Activated CD8-positive, alpha-beta T cell treated with anti-CD3 and anti-CD28 coated beads, Interleukin-2, amount 10 ng/mL, durations not matched to agents 7 days and 5 days (primary cell): ENCODE results near the gene CCDC183. TPM values are rescaled to one million over a fixed set of nuclear protein-coding genes. Genes with fewer than 3 reads are reported as not detected.
"Not testable (repeated sequence)": the region's sequence is repeated elsewhere in the genome, so short reads cannot be mapped to it uniquely, and the experiment has no call there.

ENCODE experiments used
- ATAC-seq: fragments of 150-1000 bp; cut with Tn5 transposase; one replicate; pipeline ENCODE4 v1.10.0; 2021; ENCODE audit warnings: moderate library complexity
- CTCF ChIA-PET: fragments of 350-600 bp; sonication (Branson Sonifier 250); formaldehyde crosslinking; loops from one replicate; lab custom pipeline; 2021; ENCODE audit warnings: antibody characterized with exemption; lab: Charles Lee
- POLR2A ChIA-PET: fragments of 350-600 bp; sonication (Branson Sonifier 250); formaldehyde crosslinking; loops from one replicate; lab custom pipeline; 2021; ENCODE audit warnings: antibody characterized with exemption; lab: Charles Lee
- DNase-seq: peaks from one replicate; pipeline ENCODE4 v3.0.0-alpha.2; 2020
- H3K27ac Mint-ChIP-seq: one replicate; pipeline ENCODE4 v1.8.0; 2021; ENCODE audit warnings: mild to moderate bottlenecking, mixed read lengths
- H3K27me3 Mint-ChIP-seq: one replicate; pipeline ENCODE4 v1.8.0; 2021; ENCODE audit warnings: low read depth, mixed read lengths
- H3K36me3 Mint-ChIP-seq: one replicate; pipeline ENCODE4 v1.8.0; 2021; ENCODE audit warnings: low read depth, mixed read lengths
- H3K4me1 Mint-ChIP-seq: one replicate; pipeline ENCODE4 v1.8.0; 2021; ENCODE audit warnings: low read depth, mixed read lengths
- H3K4me3 Mint-ChIP-seq: one replicate; pipeline ENCODE4 v1.8.0; 2021; ENCODE audit warnings: mild to moderate bottlenecking, mixed read lengths
- H3K9me3 Mint-ChIP-seq: one replicate; pipeline ENCODE4 v1.8.0; 2022; ENCODE audit warnings: mixed read lengths; ENCODE audit not compliant: insufficient read depth
- total RNA-seq, 2 experiments: library from RNA; stranded (reverse); gene quantifications; one replicate each; pipeline ENCODE4 v1.2.3, GENCODE V29; 2021

The CCDC183 gene
- total RNA-seq, 2 experiments from 2014 or later = 0.26 to 0.44 TPM

- POLR2A ChIA-PET = no interaction called here
- DNase-seq = peak; percentile 84
- H3K36me3 Mint-ChIP-seq = no peaks in the 10 kb centered on the region
- H3K4me1 Mint-ChIP-seq = peaks cover 36% of the 10 kb centered on the region
- no peak overlapping the region for H3K4me3 Mint-ChIP-seq
- no peak overlapping the region for H3K27ac Mint-ChIP-seq
- H3K9me3 Mint-ChIP-seq = no peaks in the 10 kb centered on the region
- CTCF ChIA-PET = interaction anchor here (0.6 to 3.7 kb wide), 17 partner anchors 10 to 272 kb away, joined by 3 to 35 read pairs (median 3); partner anchors contain the start of genes ABCA2, C8G, FBXW5 and FUT7
- ATAC-seq = no peak
- H3K27me3 Mint-ChIP-seq = peaks cover 11% of the 10 kb centered on the region
Measured at GRCh38 chr9:136787690-136788400, 8.3 kb upstream of the CCDC183 start.

- peaks cover 42% of the 10 kb centered on the region for H3K4me1 Mint-ChIP-seq
- H3K27ac Mint-ChIP-seq, H3K9me3 Mint-ChIP-seq, ATAC-seq, H3K27me3 Mint-ChIP-seq, DNase-seq, POLR2A ChIA-PET, H3K36me3 Mint-ChIP-seq, H3K4me3 Mint-ChIP-seq: not testable (repeated sequence)
- CTCF ChIA-PET = interaction anchor here (0.9 to 3.7 kb wide), 12 partner anchors 11 to 247 kb away, joined by 3 to 35 read pairs (median 4); partner anchors contain the start of genes ABCA2, C8G, FBXW5 and FUT7
Measured at GRCh38 chr9:136788644-136789522, 7.3 kb upstream of the CCDC183 start.

GRCh38 chr9:136789523-136789937 lies 6.6 kb upstream of the CCDC183 start:
- ATAC-seq = no peak
- ChIA-PET CTCF (interaction anchor here (1.1 to 3.7 kb wide), 2 partner anchors 158 to 246 kb away, joined by 3 to 35 read pairs; no protein-coding TSS in a partner anchor), POLR2A (no interaction called here)

GRCh38 chr9:136790640-136791515 lies 5.3 kb upstream of the CCDC183 start, which contains the start of gene TMEM141:
Gene TMEM141 (plus strand): TSS chr9:136791344. CDS start chr9:136791371, 27 bp downstream.
- peak within 1 kb of the TSS; percentile 93 for H3K27ac Mint-ChIP-seq
- peaks cover 45% of the 10 kb centered on the region for H3K4me1 Mint-ChIP-seq
- no peaks in the 10 kb centered on the region for H3K9me3 Mint-ChIP-seq
- CTCF ChIA-PET = interaction anchor here (0.6 to 3.2 kb wide), 13 partner anchors 13 to 437 kb away, joined by 3 to 29 read pairs (median 4); partner anchors contain the start of genes AJM1, FUT7 and RABL6
- DNase-seq (peak; percentile 100), ATAC-seq (peak; percentile 93)
- POLR2A ChIA-PET = interaction anchor here (0.6 to 1.1 kb wide), 2 partner anchors 12 to 205 kb away, joined by 3 to 5 read pairs; partner anchors contain the start of gene CLIC3
- peaks cover 7% of the 10 kb centered on the region for H3K36me3 Mint-ChIP-seq
- H3K4me3 Mint-ChIP-seq = peak within 1 kb of the TSS; percentile 82
- peaks cover 2% of the 10 kb centered on the region for H3K27me3 Mint-ChIP-seq

More at GRCh38 chr9:136789523-136789937, 6.6 kb upstream of the CCDC183 start:
- Mint-ChIP-seq H3K36me3 (peaks cover 7% of the 10 kb centered on the region), H3K27ac (no peak overlapping the region), H3K9me3 (no peaks in the 10 kb centered on the region), H3K4me1 (peaks cover 42% of the 10 kb centered on the region), H3K4me3 (no peak overlapping the region), H3K27me3 (peaks cover 8% of the 10 kb centered on the region)
- DNase-seq = no peak

DNA sequence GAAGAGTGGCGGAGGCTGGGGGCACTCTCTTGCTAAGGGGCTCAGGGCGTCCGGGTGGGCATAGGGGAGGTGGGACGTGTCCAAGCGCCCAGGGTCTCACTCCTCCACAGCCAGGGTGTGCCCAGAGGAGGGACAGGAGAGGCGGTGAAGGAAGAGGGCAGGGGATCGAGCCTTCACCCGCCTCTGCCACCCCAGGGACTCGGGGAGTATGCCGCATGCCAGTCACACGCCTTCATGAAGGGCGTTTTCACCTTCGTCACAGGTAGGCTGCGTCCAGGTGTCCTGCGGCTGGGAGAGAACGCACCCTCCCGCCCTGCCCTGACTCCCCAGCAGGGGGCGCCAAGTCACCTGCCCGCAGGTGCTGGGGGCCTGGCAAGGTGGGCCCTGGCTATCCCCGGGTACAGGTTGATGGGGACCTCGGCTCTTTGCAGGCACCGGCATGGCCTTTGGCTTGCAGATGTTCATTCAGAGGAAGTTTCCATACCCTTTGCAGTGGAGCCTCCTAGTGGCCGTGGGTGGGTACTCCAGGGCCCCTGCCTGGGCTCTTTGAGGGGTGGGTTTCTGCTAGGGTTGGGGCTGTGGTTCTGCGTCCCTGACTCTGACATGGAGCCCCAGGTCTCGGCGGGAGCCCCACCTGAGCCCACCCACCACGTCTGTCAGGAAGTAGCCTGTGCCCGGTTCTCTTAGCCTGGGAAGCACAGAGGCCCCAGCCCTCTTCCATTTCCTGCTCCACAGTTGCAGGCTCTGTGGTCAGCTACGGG lies 4.4 kb upstream of the CCDC183 start:
- POLR2A ChIA-PET = interaction anchor here (1.1 kb wide), 1 partner anchor 11 kb away, joined by 5 read pairs; no protein-coding TSS in a partner anchor
- CTCF ChIA-PET = interaction anchor here (0.8 to 3.2 kb wide), 14 partner anchors 10 to 278 kb away, joined by 3 to 29 read pairs (median 4); partner anchors contain the start of genes AJM1, CLIC3, FUT7 and RABL6
- peaks cover 7% of the 10 kb centered on the region for H3K36me3 Mint-ChIP-seq
- peak; percentile 12 for ATAC-seq
- peak; percentile 74 for DNase-seq
- H3K4me3 Mint-ChIP-seq = peak overlapping the region; percentile 82
- H3K27me3 Mint-ChIP-seq = peaks cover 10% of the 10 kb centered on the region
- H3K27ac Mint-ChIP-seq = peak overlapping the region; percentile 93
- H3K9me3 Mint-ChIP-seq = no peaks in the 10 kb centered on the region
- H3K4me1 Mint-ChIP-seq = peaks cover 51% of the 10 kb centered on the region

DNA sequence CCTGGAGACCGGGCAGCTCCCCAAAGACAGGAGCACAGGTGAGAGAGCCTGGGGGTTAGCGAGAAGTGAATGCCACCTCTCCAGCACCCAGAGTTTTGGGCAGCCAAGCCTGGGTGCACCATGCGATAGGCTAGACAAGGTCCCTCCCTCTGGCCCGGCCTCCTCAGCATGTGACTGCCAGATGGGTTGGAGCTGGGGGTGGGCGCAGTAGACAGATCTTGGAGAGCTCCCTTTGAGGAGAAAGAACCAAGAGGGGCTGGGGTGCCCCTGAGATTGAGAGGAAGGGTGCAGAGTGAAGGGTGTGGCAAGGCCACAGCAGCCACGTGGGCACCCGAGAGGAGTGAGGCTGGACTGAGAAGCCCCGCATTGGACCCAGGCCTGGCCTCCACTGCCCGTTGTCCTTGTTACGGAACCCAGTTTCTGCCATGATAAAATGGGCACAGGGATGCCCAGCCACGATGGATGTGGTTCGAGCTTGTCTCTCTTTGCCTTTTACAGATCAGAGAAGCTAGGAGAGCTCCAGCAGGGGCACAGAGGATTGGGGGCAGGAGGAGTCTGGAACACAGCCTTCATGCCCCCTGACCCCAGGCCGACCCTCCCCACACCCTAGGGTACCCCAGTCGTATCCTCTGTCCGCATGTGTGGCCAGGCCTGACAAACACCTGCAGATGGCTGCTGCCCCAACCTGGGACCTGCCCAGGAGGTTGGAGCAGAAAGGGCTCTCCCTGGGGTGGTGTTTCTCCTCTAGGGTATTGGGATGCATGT lies 3.6 kb upstream of the CCDC183 start:
- ChIA-PET CTCF (interaction anchor here (0.8 to 3.2 kb wide), 13 partner anchors 9 to 277 kb away, joined by 3 to 29 read pairs (median 4); partner anchors contain the start of genes AJM1, CLIC3, RABL6 and SAPCD2), POLR2A (interaction anchor here (1.1 kb wide), 1 partner anchor 10 kb away, joined by 5 read pairs; no protein-coding TSS in a partner anchor)
- no peaks in the 10 kb centered on the region for H3K9me3 Mint-ChIP-seq

DNA sequence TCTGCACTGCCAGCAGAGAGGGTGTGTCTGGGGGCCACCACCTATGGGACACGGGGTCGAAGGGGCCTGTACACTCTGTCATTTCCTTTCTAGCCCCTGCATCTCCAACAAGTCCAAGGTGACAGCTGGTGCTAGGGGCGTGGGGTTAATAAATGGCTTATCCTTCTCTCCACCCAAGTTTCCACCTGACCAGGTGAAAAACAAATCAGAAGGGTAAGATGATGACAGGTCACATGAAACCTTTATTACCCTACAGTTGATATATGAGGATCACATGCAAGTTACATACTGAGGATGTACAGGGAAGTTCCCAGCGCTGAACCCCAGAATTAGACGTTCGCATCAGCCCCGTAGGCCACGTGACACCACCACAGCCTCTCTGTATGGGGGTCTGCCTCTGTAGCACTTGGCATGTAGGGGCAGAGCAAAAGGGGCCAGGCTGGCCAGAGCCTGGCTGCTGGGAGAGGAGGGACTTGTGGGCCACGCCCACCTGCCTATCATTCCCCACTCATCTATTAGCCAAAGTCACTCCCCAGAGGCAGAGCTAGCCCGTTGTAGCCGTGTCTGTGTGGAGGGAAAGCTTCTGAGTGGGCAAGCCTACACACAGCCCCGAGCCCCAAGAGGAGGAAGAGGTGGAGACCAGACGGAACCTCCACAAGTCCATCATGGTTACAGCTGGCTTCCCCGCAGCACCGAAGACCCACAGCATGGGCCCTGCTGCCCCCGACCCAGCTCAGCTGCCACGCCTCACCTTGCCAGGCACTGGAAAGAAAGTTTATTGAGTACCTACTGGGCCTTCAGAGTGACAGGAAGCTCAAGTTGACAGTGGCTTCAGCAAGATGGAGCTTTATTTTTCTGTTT lies 2.8 kb upstream of the CCDC183 start:
- ATAC-seq = no peak
- H3K9me3 Mint-ChIP-seq = no peaks in the 10 kb centered on the region
- peaks cover 11% of the 10 kb centered on the region for H3K27me3 Mint-ChIP-seq
- DNase-seq = no peak
- peak overlapping the region; percentile 28 for H3K4me3 Mint-ChIP-seq
- POLR2A ChIA-PET = no interaction called here
- H3K36me3 Mint-ChIP-seq = peaks cover 7% of the 10 kb centered on the region
- peaks cover 40% of the 10 kb centered on the region for H3K4me1 Mint-ChIP-seq
- peak overlapping the region; percentile 30 for H3K27ac Mint-ChIP-seq
- CTCF ChIA-PET = interaction anchor here (0.8 to 3.2 kb wide), 12 partner anchors 9 to 241 kb away, joined by 3 to 29 read pairs (median 4); partner anchors contain the start of genes AJM1, CLIC3 and RABL6

More for the DNA sequence above, 3.6 kb upstream of the CCDC183 start:
- ATAC-seq = no peak
- no peak for DNase-seq
- Mint-ChIP-seq H3K27me3 (peaks cover 11% of the 10 kb centered on the region), H3K36me3 (peaks cover 7% of the 10 kb centered on the region), H3K4me3 (peak overlapping the region; percentile 82), H3K4me1 (peaks cover 48% of the 10 kb centered on the region), H3K27ac (peak overlapping the region; percentile 93)

DNA sequence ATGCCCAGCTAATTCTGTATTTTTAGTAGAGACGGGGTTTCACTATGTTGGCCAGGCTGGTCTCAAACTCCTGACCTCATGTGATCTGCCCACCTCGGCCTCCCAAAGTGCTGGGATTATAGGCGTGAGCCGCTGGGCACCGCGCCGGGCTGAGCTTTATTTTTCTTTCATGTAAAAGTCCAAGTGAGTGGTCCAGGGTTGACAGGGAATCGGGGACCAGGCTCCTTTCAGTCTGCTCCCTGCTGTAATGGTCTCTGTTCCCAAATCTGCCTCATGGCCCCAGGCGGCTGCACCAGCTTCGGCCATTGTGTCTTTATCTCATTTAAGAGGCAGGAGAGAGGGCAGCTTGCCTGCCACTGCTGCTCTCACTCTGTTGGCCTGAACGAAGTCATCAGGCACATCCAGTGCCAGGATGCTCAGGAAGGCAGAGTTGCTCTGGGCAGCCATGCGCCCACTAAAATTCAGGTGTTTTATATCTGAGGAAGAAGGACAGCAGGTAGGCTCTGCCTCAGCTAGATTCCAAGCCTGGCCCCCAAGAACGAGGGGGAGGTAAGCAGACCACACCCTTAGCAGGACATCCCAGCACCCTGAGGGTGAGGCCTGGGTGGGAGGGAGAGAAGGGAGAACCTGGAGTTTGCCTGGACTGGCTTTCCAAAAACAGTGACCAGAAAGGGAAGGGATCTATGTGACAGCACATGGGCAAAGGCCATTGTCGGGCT lies 1.7 kb upstream of the CCDC183 start:
- peaks cover 11% of the 10 kb centered on the region for H3K27me3 Mint-ChIP-seq
- peaks cover 39% of the 10 kb centered on the region for H3K4me1 Mint-ChIP-seq
- CTCF ChIA-PET = interaction anchor here (1.1 to 1.5 kb wide), 3 partner anchors 48 to 240 kb away, joined by 3 to 4 read pairs (median 3); partner anchors contain the start of gene AJM1
- H3K27ac Mint-ChIP-seq = no peak overlapping the region
- H3K9me3 Mint-ChIP-seq = no peaks in the 10 kb centered on the region
- DNase-seq (no peak), ATAC-seq (no peak)
- POLR2A ChIA-PET = no interaction called here
- H3K36me3 Mint-ChIP-seq = peaks cover 7% of the 10 kb centered on the region
- H3K4me3 Mint-ChIP-seq = no peak overlapping the region
